Glomerular endothelial cell (primary cell): ENCODE results near the gene CCL4. TPM values are rescaled to one million over a fixed set of nuclear protein-coding genes. Genes with fewer than 3 reads are reported as not detected.

ENCODE experiments used
- DNase-seq: peaks from one replicate; pipeline ENCODE4 v3.0.0-alpha.2; 2011; ENCODE audit warnings: low read depth, low spot score; ENCODE audit errors: extremely low read depth
- total RNA-seq: library from RNA; depleted of rRNA; stranded (reverse); fragments of >200 nt; gene quantifications from 2 replicates; pipeline ENCODE4 v1.2.3, GENCODE V29; 2015

Gene CCL4
- total RNA-seq, 1 donor from 2014 or later, result not detected

DNA sequence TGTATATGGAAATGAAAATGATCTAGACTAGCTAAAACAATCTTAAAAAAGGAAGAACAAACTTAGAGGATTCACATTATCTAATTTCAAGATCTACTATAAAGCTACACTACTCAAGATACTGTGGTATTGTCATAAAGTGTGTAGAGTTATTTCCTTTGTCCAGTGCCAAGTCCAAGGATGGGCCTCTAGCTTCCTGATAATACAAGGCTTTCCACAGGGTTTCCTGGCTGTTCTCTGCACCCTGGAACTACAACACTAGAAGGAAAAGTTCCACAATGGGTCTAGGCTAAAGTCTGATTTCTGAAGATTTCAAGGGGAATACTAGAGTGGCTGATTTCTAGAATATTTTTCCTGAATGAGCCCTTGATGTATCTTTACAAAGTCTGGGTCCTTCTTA is 38.6 kb downstream of the CCL4 start:
- no peak for DNase-seq

DNA sequence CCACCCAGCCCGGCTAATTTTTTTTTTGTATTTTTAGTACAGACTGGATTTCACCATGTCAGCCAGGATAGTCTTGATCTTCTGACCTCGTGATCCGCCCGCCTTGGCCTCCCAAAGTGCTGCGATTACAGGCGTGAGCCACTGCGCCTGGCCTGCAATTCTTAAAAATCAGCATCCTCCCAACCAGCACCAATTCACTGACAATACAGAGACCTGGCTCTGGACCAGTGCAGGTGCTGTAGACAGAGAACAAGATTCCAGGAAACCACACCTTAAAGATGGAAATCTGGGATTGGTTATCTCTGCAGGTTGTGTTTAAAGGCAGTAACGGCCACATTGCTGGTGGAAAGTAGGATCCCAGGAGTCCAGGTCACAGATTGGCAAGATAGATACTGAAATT is 39.2 kb downstream of the CCL4 start:
- DNase-seq, result no peak

- DNase-seq, result no peak
These were observed 40.4 kb downstream of the CCL4 start for GRCh38 chr17:36144014-36144413.

- no peak for DNase-seq
These were observed 41.5 kb downstream of the CCL4 start for GRCh38 chr17:36144981-36145729.

GRCh38 chr17:36147601-36148000 is 44.0 kb downstream of the CCL4 start:
- no peak for DNase-seq

GRCh38 chr17:36148559-36149295 is 45.1 kb downstream of the CCL4 start:
- no peak for DNase-seq

GRCh38 chr17:36149296-36149820 is 45.7 kb downstream of the CCL4 start:
- no peak for DNase-seq

DNA sequence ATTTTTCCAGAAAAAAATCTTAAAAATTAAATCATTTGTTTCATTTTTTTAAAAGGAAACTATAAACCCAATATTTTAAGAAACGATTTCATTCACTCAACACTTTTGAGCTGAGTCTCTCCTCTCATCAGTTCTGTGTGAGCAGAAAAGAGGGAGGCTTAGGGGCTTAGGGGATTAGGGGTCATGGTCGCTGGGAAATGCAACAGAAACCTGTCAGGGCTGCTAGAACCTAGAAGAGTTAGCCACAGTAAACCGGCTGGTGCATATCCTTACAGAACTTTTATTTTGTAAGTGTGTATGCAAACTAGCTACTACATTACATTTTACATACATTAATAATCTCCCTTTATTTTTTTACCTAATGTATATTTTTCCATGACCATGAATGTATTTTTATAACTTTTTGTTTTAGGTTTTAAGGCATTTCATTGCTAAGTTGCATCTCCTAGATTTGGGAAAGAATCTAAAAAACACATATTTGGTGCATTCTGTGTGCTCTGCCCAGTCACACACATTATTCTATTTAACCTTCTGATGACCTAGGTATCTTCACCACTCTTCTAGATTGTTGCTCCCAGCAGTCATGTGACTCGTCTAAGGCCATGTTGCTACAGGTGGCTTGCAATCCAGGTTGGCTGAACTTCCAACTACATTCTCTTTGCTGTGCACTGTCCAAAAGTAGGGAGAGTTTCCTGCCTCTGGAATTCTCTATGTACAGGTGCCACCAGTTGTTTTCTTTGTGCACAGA is 48.4 kb downstream of the CCL4 start:
- no peak for DNase-seq

DNA sequence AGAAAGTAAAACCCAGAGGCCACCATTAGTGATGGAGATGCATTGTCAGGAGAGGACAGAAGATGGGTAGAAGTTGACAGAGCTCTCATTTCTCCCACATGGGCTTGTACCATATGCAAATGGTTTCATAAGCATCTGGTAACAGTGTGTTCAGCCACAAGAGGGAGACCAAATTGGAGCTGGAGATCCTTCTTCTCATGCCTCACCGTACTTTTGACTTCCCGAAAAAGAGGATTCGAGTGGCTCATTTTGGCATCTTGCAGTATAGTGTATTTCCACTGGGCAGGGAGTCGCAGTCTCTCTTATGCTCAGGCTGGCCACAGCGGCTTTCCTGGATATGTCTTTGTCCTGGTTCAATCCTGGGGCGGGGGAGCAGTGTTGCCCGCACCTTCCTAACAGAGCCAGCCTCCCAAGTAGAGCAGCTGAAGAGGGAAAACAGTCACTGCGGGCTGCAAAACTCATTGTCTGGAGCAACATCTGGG is 49.1 kb downstream of the CCL4 start:
- no peak for DNase-seq

DNA sequence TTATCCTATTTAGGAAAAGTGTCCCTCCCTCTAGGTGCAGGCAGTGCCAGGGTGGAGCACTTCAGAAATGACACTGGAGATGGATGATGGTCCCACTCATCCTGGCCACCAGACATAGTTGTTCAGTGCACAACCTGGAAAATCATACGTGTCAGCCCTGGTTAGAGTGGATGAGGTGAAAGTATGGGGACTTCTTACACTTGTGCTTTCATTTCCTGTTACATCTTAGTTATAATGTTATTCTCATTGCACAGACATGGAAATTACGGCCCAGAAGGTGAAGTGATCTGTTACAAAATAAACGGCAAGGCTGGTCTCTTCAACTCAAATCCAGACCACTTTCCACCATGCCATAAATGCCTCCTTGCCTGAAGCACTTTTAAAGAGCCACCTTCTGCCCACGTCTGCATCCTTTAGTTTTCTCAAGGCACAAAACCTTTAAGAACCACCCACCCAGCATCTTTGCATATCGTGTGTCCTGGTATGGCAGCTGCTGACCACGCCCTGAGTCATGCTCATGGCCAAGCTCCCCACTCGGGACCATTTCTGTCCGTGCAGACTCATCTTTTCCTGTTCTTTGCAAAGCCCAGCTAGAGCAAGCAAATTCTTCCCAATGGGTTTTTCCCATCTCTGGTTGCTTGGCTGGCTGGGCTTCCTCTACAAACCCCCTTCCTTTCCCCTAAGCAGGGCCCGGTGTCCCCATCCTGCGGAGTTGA is 50.4 kb downstream of the CCL4 start:
- DNase-seq, result no peak

Other genes starting within 250 kb of the CCL4 start
- gene HEATR9, start 234.9 kb upstream of the CCL4 start, total RNA-seq, result not detected in 2 replicates
- gene CCL5, start 223.5 kb upstream of the CCL4 start, total RNA-seq, result 1.6 and 1.8 TPM in 2 replicates
- 0.47 TPM in 1 of 2 replicates, not detected in the other for gene RDM1, start 173.1 kb upstream of the CCL4 start, total RNA-seq
- not detected in 2 replicates for gene LYZL6, start 160.1 kb upstream of the CCL4 start, total RNA-seq
- not detected in 2 replicates for gene CCL16, start 122.3 kb upstream of the CCL4 start, total RNA-seq
- 5.6 and 11.2 TPM in 2 replicates for gene CCL14, start 117.1 kb upstream of the CCL4 start, total RNA-seq
- gene CCL15, start 102.3 kb upstream of the CCL4 start, total RNA-seq, result not detected in 2 replicates
- not detected in 2 replicates for gene CCL23, start 85.9 kb upstream of the CCL4 start, total RNA-seq
- not detected in 2 replicates for gene CCL18, start 39.6 kb upstream of the CCL4 start, total RNA-seq
- not detected in 2 replicates for gene CCL3, start 13.7 kb upstream of the CCL4 start, total RNA-seq
- gene TBC1D3B, start 72.8 kb downstream of the CCL4 start, total RNA-seq, result 0.39 and 1.3 TPM in 2 replicates
- not detected in 2 replicates for gene CCL3L1, start 92.9 kb downstream of the CCL4 start, total RNA-seq
- not detected in 2 replicates for gene CCL4L2, start 107.2 kb downstream of the CCL4 start, total RNA-seq
- gene TBC1D3I, start 160.7 kb downstream of the CCL4 start, total RNA-seq, result 1.5 and 1.6 TPM in 2 replicates
- gene TBC1D3G, start 220.1 kb downstream of the CCL4 start, total RNA-seq, result not detected in 2 replicates